GM15510 (cell line): Measurements from ENCODE around the gene PALD1.

ENCODE experiments used
- POLR2A ChIP-seq: IDR thresholded peaks from 3 replicates; pipeline ENCODE4 v1.6.1; 2011; ENCODE audit warnings: borderline replicate concordance; ENCODE audit not compliant: insufficient read length; ENCODE audit errors: extremely low read depth

PALD1 gene

GRCh38 chr10:70585578-70586169 is 107.1 kb downstream of the PALD1 start:
- TF ChIP-seq POLR2A: no peak

- no peak for TF ChIP-seq POLR2A
Measured at GRCh38 chr10:70586348-70586930, 107.9 kb downstream of the PALD1 start.

GRCh38 chr10:70587045-70587658 is 108.6 kb downstream of the PALD1 start:
- no peak for TF ChIP-seq POLR2A

- TF ChIP-seq POLR2A: no peak
Measured at GRCh38 chr10:70588255-70588654, 109.7 kb downstream of the PALD1 start.

GRCh38 chr10:70588859-70589570 is 110.4 kb downstream of the PALD1 start:
- no peak for TF ChIP-seq POLR2A

- TF ChIP-seq POLR2A: no peak
Measured at GRCh38 chr10:70589762-70590654, 111.4 kb downstream of the PALD1 start.

GRCh38 chr10:70590655-70591416 is 112.3 kb downstream of the PALD1 start:
- no peak for TF ChIP-seq POLR2A

GRCh38 chr10:70592186-70592735 is 113.7 kb downstream of the PALD1 start:
- TF ChIP-seq POLR2A: no peak

- TF ChIP-seq POLR2A: no peak
Measured at GRCh38 chr10:70592746-70593512, 114.4 kb downstream of the PALD1 start.

GRCh38 chr10:70593513-70593890 is 114.9 kb downstream of the PALD1 start:
- TF ChIP-seq POLR2A: no peak

- no peak for TF ChIP-seq POLR2A
Measured at GRCh38 chr10:70594161-70594560, 115.6 kb downstream of the PALD1 start.

GRCh38 chr10:70595566-70596016 is 117.0 kb downstream of the PALD1 start:
- no peak for TF ChIP-seq POLR2A
